ENCODE results near the gene KRR1. TPM values are rescaled to one million over a fixed set of nuclear protein-coding genes. Genes with fewer than 3 reads are reported as not detected.

KRR1 gene
- polyA plus RNA-seq, 2 of the 4 experiments (the other 2 are of a cell fraction) = 66.1 to 122 TPM

DNA sequence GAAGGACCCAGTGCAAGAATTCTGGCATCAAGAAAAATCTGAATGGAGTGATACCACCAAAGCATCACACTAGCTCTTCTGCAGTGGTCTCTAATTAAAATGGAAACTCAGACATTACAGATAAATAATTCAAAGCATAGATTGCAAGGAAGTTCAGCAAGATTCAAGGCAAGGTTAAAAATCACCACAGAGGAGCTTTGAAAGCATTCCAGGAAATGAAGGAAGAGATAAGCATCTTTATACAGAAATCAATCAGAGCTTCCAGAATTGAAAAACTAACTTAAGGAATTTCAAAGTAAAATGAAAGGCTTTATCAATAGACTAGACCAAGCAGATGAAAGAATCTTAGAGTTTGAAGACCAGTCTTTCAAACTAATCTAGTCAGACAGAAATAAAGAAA, 51.2 kb downstream of the KRR1 start (continued):
- no peak for TF ChIP-seq NR3C1 (IDR thresholded peaks at IDR 0.05)
- TF ChIP-seq HEYL (CRISPR knock-in tag; IDR thresholded peaks at IDR 0.05) = no peak
- no peak for TF ChIP-seq BHLHE40 (IDR thresholded peaks at IDR 0.05; ENCODE audit: low read depth, low read length)

DNA sequence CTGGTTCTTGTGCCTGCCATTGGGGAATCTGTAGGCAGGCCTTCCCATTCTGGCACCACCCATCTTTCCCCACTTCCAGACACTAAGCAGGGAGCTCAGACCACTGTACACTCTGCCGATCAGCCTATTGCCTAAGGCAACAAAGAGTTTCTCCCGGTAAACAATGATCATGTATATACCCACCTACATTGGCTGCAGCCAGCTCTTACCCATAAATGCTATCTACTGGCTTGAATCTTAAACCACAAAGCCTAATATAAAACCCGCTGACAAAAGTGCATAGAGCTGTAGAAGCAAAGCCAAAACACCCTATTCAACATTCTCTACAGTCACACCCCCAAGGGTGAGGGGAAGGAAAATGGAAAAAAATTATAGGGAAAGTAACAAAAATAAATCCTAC, 51.7 kb downstream of the KRR1 start:
- H3K27ac ChIP-seq = no peak overlapping the region
- CTCF ChIA-PET = interaction anchor here (1.7 kb wide), 1 partner anchor 69 kb away, joined by 4 read pairs; the partner anchor contains the start of gene GLIPR1L2
- no peak for ATAC-seq
- no peak for DNase-seq (ENCODE audit: low read depth in 1 of 2, low spot score in 1 of 2)
- H3K9me3 ChIP-seq = 0 out of 3 replicates have a peak, but pooled peaks cover 4% of the 10 kb centered on the region
- no peak overlapping the region for H3K4me3 ChIP-seq
- no peak for FAIRE-seq
- POLR2A ChIA-PET = no interaction called here
- TF ChIP-seq FOXS1 (CRISPR knock-in tag; IDR thresholded peaks at IDR 0.05) = no peak
- TF ChIP-seq POLR2AphosphoS2 (conservative IDR thresholded peaks at IDR 0.05; ENCODE audit: low read length) = no peak
- TF ChIP-seq CHD4 (IDR thresholded peaks at IDR 0.05; ENCODE audit: borderline replicate concordance) = no peak
- TF ChIP-seq KDM5A (IDR thresholded peaks at IDR 0.05) = no peak
- TF ChIP-seq, protein P1, sequence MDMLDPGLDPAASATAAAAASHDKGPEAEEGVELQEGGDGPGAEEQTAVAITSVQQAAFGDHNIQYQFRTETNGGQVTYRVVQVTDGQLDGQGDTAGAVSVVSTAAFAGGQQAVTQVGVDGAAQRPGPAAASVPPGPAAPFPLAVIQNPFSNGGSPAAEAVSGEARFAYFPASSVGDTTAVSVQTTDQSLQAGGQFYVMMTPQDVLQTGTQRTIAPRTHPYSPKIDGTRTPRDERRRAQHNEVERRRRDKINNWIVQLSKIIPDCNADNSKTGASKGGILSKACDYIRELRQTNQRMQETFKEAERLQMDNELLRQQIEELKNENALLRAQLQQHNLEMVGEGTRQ (IDR thresholded peaks at IDR 0.05) = no peak
- no peak for TF ChIP-seq SMC3 (IDR thresholded peaks at IDR 0.05)
- no peak for TF ChIP-seq BHLHE40 (IDR thresholded peaks at IDR 0.05; ENCODE audit: low read depth, low read length)
- TF ChIP-seq TFCP2L1 (CRISPR knock-in tag; IDR thresholded peaks at IDR 0.05) = no peak
- TF ChIP-seq EP300 (IDR thresholded peaks at IDR 0.05) = no peak
- TF ChIP-seq SREBF2 (IDR thresholded peaks at IDR 0.05) = no peak
- no peak for TF ChIP-seq KDM1A (IDR thresholded peaks at IDR 0.05; ENCODE audit: low read depth)
- no peak for TF ChIP-seq RARB (CRISPR knock-in tag; IDR thresholded peaks at IDR 0.05)
- TF ChIP-seq, protein P2, sequence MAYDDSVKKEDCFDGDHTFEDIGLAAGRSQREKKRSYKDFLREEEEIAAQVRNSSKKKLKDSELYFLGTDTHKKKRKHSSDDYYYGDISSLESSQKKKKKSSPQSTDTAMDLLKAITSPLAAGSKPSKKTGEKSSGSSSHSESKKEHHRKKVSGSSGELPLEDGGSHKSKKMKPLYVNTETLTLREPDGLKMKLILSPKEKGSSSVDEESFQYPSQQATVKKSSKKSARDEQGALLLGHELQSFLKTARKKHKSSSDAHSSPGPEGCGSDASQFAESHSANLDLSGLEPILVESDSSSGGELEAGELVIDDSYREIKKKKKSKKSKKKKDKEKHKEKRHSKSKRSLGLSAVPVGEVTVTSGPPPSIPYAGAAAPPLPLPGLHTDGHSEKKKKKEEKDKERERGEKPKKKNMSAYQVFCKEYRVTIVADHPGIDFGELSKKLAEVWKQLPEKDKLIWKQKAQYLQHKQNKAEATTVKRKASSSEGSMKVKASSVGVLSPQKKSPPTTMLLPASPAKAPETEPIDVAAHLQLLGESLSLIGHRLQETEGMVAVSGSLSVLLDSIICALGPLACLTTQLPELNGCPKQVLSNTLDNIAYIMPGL (CRISPR knock-in tag; IDR thresholded peaks at IDR 0.05; ENCODE audit: borderline replicate concordance) = no peak
- TF ChIP-seq, protein P3, sequence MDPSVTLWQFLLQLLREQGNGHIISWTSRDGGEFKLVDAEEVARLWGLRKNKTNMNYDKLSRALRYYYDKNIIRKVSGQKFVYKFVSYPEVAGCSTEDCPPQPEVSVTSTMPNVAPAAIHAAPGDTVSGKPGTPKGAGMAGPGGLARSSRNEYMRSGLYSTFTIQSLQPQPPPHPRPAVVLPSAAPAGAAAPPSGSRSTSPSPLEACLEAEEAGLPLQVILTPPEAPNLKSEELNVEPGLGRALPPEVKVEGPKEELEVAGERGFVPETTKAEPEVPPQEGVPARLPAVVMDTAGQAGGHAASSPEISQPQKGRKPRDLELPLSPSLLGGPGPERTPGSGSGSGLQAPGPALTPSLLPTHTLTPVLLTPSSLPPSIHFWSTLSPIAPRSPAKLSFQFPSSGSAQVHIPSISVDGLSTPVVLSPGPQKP (IDR thresholded peaks at IDR 0.05; ENCODE audit: low read depth, low read length) = no peak
- TF ChIP-seq, protein P4, sequence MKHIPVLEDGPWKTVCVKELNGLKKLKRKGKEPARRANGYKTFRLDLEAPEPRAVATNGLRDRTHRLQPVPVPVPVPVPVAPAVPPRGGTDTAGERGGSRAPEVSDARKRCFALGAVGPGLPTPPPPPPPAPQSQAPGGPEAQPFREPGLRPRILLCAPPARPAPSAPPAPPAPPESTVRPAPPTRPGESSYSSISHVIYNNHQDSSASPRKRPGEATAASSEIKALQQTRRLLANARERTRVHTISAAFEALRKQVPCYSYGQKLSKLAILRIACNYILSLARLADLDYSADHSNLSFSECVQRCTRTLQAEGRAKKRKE (CRISPR knock-in tag; IDR thresholded peaks at IDR 0.05; ENCODE audit: low read depth) = no peak
- TF ChIP-seq NR3C1 (IDR thresholded peaks at IDR 0.05) = no peak
- TF ChIP-seq, protein P5, sequence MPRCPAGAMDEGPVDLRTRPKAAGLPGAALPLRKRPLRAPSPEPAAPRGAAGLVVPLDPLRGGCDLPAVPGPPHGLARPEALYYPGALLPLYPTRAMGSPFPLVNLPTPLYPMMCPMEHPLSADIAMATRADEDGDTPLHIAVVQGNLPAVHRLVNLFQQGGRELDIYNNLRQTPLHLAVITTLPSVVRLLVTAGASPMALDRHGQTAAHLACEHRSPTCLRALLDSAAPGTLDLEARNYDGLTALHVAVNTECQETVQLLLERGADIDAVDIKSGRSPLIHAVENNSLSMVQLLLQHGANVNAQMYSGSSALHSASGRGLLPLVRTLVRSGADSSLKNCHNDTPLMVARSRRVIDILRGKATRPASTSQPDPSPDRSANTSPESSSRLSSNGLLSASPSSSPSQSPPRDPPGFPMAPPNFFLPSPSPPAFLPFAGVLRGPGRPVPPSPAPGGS (IDR thresholded peaks at IDR 0.05) = no peak
- TF ChIP-seq, protein P6, sequence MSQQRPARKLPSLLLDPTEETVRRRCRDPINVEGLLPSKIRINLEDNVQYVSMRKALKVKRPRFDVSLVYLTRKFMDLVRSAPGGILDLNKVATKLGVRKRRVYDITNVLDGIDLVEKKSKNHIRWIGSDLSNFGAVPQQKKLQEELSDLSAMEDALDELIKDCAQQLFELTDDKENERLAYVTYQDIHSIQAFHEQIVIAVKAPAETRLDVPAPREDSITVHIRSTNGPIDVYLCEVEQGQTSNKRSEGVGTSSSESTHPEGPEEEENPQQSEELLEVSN (IDR thresholded peaks at IDR 0.05; ENCODE audit: borderline replicate concordance, low read depth) = no peak
- H3K4me2 ChIP-seq = no peak overlapping the region
- peaks cover 10% of the 10 kb centered on the region; the same call in 2 of the 3 replicates for H3K4me1 ChIP-seq
- 87% methylated on average over 3 of the region's 3 CpGs for WGBS (ENCODE audit: missing lambda C conversion rate)

Data from A549 (cell line).